ENCODE data around the gene TTC7B.

The TTC7B gene

GRCh38 chr14:90558041-90558982, 257.9 kb downstream of the TTC7B start:
- no peak for DNase-seq (ENCODE audit: low read depth in 2 of 2)

- no peak for DNase-seq (ENCODE audit: low read depth in 2 of 2)
Observed at GRCh38 chr14:90557516-90557915, 258.7 kb downstream of the TTC7B start.

- DNase-seq (ENCODE audit: low read depth in 2 of 2): no peak
Observed at GRCh38 chr14:90556666-90557450, 259.4 kb downstream of the TTC7B start.

- no peak for DNase-seq (ENCODE audit: low read depth in 2 of 2)
Observed at GRCh38 chr14:90556012-90556477, 260.2 kb downstream of the TTC7B start.

GRCh38 chr14:90555126-90556011, 260.9 kb downstream of the TTC7B start:
- DNase-seq (ENCODE audit: low read depth in 2 of 2): no peak

- DNase-seq (ENCODE audit: low read depth in 2 of 2): no peak
Observed at GRCh38 chr14:90554341-90554740, 261.9 kb downstream of the TTC7B start.

- no peak for DNase-seq (ENCODE audit: low read depth in 2 of 2)
Observed at GRCh38 chr14:90553921-90554336, 262.3 kb downstream of the TTC7B start.

- no peak for DNase-seq (ENCODE audit: low read depth in 2 of 2)
Observed at GRCh38 chr14:90553298-90553920, 262.8 kb downstream of the TTC7B start.

GRCh38 chr14:90552465-90553297, 263.5 kb downstream of the TTC7B start:
- DNase-seq (ENCODE audit: low read depth in 2 of 2): no peak

GRCh38 chr14:90551733-90552464, 264.3 kb downstream of the TTC7B start:
- DNase-seq (ENCODE audit: low read depth in 2 of 2): no peak

- DNase-seq (ENCODE audit: low read depth in 2 of 2): no peak
Observed at GRCh38 chr14:90551070-90551704, 265.0 kb downstream of the TTC7B start.

GRCh38 chr14:90549794-90550641, 266.2 kb downstream of the TTC7B start:
- DNase-seq (ENCODE audit: low read depth in 2 of 2): no peak

GRCh38 chr14:90548455-90548854, 267.8 kb downstream of the TTC7B start:
- no peak for DNase-seq (ENCODE audit: low read depth in 2 of 2)

- no peak for DNase-seq (ENCODE audit: low read depth in 2 of 2)
Observed at GRCh38 chr14:90547968-90548367, 268.3 kb downstream of the TTC7B start.

GRCh38 chr14:90547250-90547649, 269.0 kb downstream of the TTC7B start:
- no peak for DNase-seq (ENCODE audit: low read depth in 2 of 2)

GRCh38 chr14:90546767-90547166, 269.5 kb downstream of the TTC7B start:
- no peak for DNase-seq (ENCODE audit: low read depth in 2 of 2)

GRCh38 chr14:90545966-90546751, 270.1 kb downstream of the TTC7B start:
- DNase-seq (ENCODE audit: low read depth in 2 of 2): no peak
